Measurements from ENCODE around the gene CRIP2.

Gene CRIP2

GRCh38 chr14:105500726-105501101 is 26.1 kb downstream of the CRIP2 start:
- no peak for DNase-seq

- no peak for DNase-seq
Measured at GRCh38 chr14:105501504-105502291, 27.1 kb downstream of the CRIP2 start.

- no peak for DNase-seq
Measured at GRCh38 chr14:105502446-105503295, 28.1 kb downstream of the CRIP2 start.

DNA sequence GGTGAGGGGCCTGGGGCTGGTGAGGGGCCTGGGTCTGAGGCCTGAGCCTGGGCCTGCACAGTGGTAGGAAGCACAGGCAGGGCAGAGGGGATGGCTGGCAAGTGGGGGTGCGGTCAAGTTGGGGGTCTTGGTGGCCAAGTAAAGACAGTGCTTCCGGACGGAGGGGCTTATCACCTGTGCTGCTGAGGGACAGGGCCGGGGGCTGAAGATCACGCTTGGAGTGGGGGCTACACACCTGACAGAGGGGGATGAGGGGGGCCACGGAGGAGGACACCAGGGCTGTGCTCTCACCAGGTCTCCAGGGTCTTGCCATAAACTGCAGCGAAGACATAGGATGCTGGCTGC is 28.6 kb downstream of the CRIP2 start:
- no peak for DNase-seq

DNA sequence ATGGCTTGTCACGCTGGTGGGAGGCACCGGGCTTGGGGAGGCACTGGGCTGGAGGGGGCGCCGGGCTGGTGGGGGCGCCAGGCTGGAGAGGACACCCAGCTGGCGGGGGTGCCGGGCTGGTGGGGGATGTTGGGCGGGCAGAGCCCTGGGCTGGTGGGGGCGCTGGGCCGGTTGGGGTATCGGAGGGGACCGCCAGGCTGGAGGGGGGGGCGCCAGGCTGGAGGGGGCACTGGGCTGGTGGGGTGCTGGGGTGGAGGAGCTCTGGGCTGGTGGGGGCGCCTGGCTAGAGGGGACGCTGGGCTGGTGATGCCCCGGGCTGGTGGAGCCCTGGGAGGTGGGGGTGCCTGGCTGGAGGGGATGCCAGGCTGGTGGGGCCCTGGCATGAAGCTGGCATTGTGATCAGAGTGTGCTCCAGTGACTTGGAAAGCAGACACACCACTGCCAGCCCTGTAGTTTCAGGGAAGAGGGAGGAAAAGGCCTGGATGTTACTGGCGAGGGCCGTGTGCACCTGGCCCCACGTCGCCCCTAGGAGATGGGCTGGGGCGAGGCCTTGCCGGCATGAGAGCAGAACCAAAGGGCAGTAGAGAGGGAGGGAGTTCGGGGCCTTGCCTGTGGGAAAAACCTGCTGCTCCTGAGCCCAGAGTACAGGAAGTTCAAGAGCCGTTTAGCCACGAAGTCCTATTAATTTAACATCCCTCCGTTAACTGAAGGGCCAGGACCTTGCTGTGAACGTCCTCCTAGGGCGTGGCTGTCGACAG is 29.5 kb downstream of the CRIP2 start:
- no peak for DNase-seq

DNA sequence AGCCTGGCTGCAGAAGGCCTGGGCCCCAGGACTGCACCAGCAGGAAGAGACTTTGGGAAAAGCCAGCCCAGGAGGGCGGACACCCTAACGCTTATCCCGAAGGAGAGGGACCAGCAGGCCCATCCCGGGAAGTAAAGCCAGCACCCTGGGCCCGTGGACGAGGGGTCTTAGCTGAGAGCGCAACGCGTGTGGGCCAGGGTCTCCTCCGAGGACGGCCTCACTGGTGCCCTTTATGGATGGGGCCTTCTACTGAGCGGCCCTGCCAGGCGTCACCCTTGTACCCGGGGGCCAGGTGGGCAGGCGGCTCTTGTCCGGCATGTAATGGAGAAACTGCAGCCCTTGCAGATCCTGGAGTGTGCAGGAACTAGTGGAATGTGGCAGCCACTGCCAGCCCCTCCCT is 30.5 kb downstream of the CRIP2 start:
- no peak for DNase-seq

- DNase-seq: no peak
Measured at GRCh38 chr14:105507247-105507646, 32.6 kb downstream of the CRIP2 start.

- no peak for DNase-seq
Measured at GRCh38 chr14:105508069-105508468, 33.4 kb downstream of the CRIP2 start.

- DNase-seq: no peak
Measured at GRCh38 chr14:105508601-105509000, 34.0 kb downstream of the CRIP2 start.

DNA sequence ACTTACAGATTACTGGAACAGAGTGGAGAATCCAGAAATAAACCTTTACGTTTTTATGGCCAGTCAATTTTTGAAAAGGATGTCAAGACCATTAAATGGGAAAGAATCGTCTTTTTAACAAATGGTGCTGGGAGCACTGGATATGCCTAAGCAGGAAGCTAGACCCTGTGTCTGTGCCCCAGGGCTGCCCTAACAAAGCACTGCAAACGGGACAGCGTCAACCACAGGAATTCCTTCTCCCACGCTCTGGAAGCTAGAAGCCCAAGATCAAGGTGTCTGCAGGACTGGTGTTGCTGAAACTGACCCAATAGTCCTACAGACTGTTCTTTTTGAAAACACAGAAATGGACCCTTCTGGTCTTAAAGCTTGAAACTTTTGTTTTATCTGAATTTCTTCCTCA is 42.5 kb downstream of the CRIP2 start:
- no peak for DNase-seq

- no peak for DNase-seq
Measured at GRCh38 chr14:105519946-105520698, 45.5 kb downstream of the CRIP2 start.

DNA sequence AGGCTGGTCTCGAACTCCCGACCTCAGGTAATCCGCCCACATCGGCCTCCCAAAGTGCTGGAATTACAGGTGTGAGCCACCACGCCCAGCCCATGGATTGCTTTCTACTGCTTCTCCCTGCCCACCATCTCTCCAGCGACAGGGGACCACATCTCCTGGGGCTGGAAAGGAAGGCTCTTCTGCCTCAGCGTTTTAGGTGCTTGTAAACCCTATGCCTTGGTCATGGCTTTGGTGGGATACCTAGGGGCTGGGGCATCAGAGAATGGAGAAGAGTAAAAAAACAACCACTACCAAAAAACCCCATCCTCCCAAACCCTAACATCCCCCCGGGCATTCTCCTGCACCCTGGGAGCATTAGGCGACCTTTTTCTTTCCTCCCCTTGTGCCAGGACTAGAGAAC is 50.7 kb downstream of the CRIP2 start:
- DNase-seq: no peak

DNA sequence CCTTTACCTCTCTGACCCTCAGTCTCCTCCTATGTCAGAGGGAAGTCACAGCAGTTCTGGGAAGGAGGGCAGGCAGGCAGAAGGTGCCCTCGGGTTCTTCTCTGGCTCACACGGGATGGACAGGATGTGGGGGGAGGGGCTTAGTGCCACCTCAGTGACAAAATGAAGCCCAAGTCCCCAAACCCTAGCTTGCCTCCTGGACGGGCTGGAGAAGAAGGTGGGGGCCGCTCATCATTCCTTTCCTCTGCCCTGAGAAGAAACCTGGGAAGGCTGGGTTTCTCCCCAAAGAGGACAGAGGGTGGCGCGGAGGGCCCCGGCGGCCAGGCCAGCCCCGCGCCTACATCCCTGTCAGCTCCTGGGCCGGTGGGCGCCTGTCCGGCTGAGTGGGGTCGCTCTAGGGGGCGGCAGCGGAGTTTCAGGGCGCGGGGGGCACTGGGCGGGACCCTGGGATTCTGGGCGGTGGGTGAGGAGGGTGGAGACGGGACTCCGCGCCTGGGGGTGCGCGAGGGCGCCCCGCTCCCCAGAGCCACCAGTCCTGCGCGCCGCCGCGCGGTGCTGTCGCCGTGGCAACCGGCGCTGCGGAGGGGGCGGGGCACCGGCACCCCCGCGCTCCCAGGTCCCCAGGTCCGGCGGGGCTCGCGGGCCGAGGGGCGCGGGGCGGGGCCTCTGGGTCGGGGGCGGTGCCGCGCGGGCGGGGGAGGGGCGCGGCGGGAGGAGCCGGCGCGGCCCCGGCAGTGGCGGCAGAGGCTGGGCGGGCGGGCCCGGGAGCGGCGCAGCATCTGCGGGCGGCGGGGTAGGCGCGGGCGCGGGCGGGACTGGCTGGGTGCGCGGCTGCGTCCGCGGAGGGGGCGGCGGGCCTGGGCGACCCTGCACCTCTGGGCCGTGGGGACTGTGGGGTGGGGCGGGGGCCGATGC is 51.5 kb downstream of the CRIP2 start, which contains the start of gene TMEM121:
TSS of gene TMEM121 (plus strand) at position 723 of the 915 bp plus-strand sequence. CDS start 2,252 bp downstream, outside the sequence.
- no peak for DNase-seq

DNA sequence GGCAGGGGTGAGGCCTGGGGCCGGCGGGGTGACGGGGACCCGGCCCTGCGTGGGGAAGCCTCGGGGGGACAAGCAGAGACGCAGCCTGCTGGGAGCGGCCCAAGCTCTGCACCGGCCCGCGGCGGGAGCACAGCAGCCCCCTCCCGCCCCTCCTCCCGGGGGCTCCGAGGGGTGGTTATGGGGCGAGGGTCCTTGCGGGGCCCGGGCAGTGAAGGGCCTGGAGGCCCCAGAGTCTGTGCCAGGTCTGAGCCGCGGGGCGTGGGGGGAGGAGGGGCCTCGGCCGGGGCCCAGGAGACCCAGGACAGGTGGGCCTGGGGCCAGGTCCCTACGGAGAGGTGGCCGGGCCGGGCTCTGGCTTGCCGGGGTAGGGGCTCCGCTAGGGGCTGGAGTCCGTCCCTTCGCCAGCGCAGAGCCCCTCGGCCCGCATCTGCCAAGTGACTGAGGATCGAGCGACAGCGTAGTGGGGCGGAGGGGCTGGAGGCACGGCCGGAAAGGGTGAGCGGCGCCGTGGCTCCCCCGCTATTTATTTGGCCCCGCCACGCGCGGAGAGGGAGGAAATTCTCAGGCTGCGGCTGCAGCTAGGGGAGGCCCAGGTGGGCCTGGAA is 52.3 kb downstream of the CRIP2 start:
- no peak for DNase-seq

DNA sequence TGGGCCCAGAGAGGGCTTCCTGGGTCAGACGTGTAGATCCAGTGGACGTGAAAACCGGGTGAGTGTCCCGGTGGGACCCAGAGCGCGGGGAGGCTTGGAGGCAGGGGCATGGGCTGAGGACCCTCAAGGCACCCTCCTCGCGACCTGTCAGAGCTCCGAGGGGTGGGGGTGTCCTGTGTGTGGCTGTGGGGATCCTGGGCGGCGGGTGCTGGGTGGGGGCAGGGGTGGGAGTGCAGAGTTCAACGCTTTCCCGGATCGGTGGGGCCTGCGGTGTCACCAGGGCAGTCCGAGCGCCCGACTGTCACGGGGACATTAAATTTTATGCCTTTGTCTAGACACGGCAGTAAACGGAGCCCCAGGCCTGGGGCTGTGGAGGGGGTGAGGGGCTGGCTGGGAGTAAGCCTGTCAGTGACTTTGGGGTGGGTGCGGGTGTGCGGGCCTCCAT is 52.8 kb downstream of the CRIP2 start:
- DNase-seq: no peak

GRCh38 chr14:105527826-105528585 is 53.4 kb downstream of the CRIP2 start:
- peak in 1 of 2 experiments; percentile 45 for DNase-seq

GRCh38 chr14:105528586-105529318 is 54.1 kb downstream of the CRIP2 start:
- DNase-seq: no peak

DNA sequence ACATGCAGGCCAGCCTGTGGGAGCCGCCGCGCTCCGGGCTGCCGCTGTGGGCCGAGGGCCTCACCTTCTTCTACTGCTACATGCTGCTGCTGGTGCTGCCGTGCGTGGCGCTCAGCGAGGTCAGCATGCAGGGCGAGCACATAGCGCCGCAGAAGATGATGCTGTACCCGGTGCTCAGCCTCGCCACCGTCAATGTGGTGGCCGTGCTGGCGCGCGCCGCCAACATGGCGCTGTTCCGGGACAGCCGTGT is 54.6 kb downstream of the CRIP2 start:
- no peak for DNase-seq
